ENCODE data around the gene OR1F1.

- TF ChIP-seq, protein P1, sequence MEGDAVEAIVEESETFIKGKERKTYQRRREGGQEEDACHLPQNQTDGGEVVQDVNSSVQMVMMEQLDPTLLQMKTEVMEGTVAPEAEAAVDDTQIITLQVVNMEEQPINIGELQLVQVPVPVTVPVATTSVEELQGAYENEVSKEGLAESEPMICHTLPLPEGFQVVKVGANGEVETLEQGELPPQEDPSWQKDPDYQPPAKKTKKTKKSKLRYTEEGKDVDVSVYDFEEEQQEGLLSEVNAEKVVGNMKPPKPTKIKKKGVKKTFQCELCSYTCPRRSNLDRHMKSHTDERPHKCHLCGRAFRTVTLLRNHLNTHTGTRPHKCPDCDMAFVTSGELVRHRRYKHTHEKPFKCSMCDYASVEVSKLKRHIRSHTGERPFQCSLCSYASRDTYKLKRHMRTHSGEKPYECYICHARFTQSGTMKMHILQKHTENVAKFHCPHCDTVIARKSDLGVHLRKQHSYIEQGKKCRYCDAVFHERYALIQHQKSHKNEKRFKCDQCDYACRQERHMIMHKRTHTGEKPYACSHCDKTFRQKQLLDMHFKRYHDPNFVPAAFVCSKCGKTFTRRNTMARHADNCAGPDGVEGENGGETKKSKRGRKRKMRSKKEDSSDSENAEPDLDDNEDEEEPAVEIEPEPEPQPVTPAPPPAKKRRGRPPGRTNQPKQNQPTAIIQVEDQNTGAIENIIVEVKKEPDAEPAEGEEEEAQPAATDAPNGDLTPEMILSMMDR (IDR thresholded peaks at IDR 0.05) = no peak
- TF ChIP-seq EZH2 (IDR thresholded peaks at IDR 0.05) = no peak
Observed at GRCh38 chr16:3243882-3244281, 55.9 kb downstream of the OR1F1 start.
